HUES64 (cell line): Measurements from ENCODE around the gene CIAO3.
"Not testable (repeated sequence)": the region's sequence is repeated elsewhere in the genome, so short reads cannot be mapped to it uniquely, and the experiment has no call there.

Experiments
- H3K27ac ChIP-seq: 2 replicates; pipeline ENCODE4 v1.7.0; 2013; ENCODE audit warnings: low read depth, low read length, inconsistent platforms
- H3K27me3 ChIP-seq: 2 replicates; pipeline ENCODE4 v1.6.1; 2013; ENCODE audit warnings: mild to moderate bottlenecking, low read length; ENCODE audit not compliant: insufficient read depth
- H3K36me3 ChIP-seq: 2 replicates; pipeline ENCODE4 v1.6.1; 2013; ENCODE audit warnings: mild to moderate bottlenecking, low read length; ENCODE audit not compliant: insufficient read depth
- H3K4me1 ChIP-seq: 2 replicates; pipeline ENCODE4 v1.6.1; 2013; ENCODE audit warnings: mild to moderate bottlenecking, low read length, moderate library complexity; ENCODE audit not compliant: insufficient read depth
- H3K4me3 ChIP-seq: 2 replicates; pipeline ENCODE4 v1.5.1; 2013; ENCODE audit warnings: mild to moderate bottlenecking, low read length, moderate library complexity
- H3K9ac ChIP-seq: 2 replicates; pipeline ENCODE4 v1.6.1; 2013; ENCODE audit warnings: mild to moderate bottlenecking, low read depth, low read length
- H3K9me3 ChIP-seq: 2 replicates; pipeline ENCODE4 v1.6.1; 2013; ENCODE audit warnings: low read depth, low read length; ENCODE audit not compliant: insufficient read depth
- WGBS: fragments of 150-250, 120-280 bp; methylation state at CpG from one replicate; pipeline ENCODE4 v1.1.7; 2013; ENCODE audit warnings: missing lambda C conversion rate; 5-methylcytosine and 5-hydroxymethylcytosine counted together

The CIAO3 gene

GRCh38 chr16:754656-755055 lies 13.9 kb upstream of the CIAO3 start:
- Histone ChIP-seq H3K27me3 (no peaks in the 10 kb centered on the region), H3K4me3 (no peak overlapping the region), H3K27ac (no peak overlapping the region), H3K4me1 (peaks cover 8% of the 10 kb centered on the region), H3K36me3 (no peaks in the 10 kb centered on the region), H3K9ac (no peak overlapping the region), H3K9me3 (no peaks in the 10 kb centered on the region)
- WGBS = 80% methylated on average over 11 of the region's 11 CpGs

DNA sequence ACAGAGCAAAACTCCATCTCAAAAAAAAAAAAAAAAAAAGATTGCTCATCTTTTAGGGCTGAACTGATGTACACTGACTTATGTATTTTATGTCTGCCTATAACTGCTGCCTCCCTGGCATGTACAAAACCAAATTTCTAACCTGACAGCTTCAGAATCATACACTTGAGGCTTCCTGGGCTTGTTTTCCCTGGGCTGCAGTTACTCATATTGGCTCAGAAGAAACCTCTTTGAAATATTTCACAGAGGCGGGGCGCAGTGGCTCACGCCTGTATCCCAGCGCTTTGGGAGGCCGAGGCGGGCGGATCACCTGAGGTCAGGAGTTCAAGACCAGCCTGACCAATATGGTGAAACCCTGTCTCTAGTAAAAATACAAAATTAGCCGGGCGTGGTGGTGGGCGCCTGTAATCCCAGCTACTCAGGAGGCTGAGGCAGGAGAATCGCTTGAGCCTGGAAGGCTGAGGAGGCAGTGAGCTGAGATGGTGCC lies 13.4 kb upstream of the CIAO3 start:
- H3K36me3 ChIP-seq, H3K9me3 ChIP-seq, H3K9ac ChIP-seq, H3K27ac ChIP-seq, H3K4me3 ChIP-seq, H3K27me3 ChIP-seq, H3K4me1 ChIP-seq: not testable (repeated sequence)
- 95% methylated on average over 11 of the region's 11 CpGs for WGBS

DNA sequence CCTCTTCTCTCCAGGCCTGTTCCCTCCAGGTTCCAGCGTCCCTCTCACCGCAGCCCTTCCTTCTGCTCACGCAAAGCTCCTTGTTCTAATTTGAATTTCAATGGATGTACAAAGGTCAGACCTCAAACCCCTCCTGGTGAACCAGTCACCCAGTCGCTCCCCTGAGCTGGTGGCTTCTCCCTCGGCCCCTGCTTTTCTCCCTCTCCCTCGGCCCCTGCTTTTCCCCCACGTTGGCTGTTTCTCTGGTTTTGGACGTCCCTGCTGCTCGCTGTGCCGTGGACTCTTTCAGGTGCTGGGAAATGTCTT lies 11.2 kb upstream of the CIAO3 start:
- Histone ChIP-seq H3K27me3 (no peaks in the 10 kb centered on the region), H3K4me3 (no peak overlapping the region), H3K9ac (no peak overlapping the region), H3K27ac (no peak overlapping the region), H3K36me3 (no peaks in the 10 kb centered on the region), H3K4me1 (peaks cover 8% of the 10 kb centered on the region), H3K9me3 (no peaks in the 10 kb centered on the region)
- WGBS = 23% methylated on average over 10 of the region's 10 CpGs

- no peaks in the 10 kb centered on the region for H3K36me3 ChIP-seq
- no peak overlapping the region for H3K9ac ChIP-seq
- no peak overlapping the region for H3K4me3 ChIP-seq
- no peaks in the 10 kb centered on the region for H3K9me3 ChIP-seq
- H3K27me3 ChIP-seq = no peaks in the 10 kb centered on the region
- no peak overlapping the region for H3K27ac ChIP-seq
- WGBS = 66% methylated on average over 39 of the region's 39 CpGs
- H3K4me1 ChIP-seq = peaks cover 8% of the 10 kb centered on the region
These were observed 10.6 kb upstream of the CIAO3 start for GRCh38 chr16:751152-752006.

GRCh38 chr16:750485-750884 lies 9.7 kb upstream of the CIAO3 start:
- Histone ChIP-seq H3K9ac (no peak overlapping the region), H3K36me3 (no peaks in the 10 kb centered on the region), H3K27ac (no peak overlapping the region), H3K4me3 (no peak overlapping the region), H3K4me1 (peaks cover 8% of the 10 kb centered on the region), H3K27me3 (no peaks in the 10 kb centered on the region), H3K9me3 (no peaks in the 10 kb centered on the region)
- 80% methylated on average over 9 of the region's 9 CpGs for WGBS

DNA sequence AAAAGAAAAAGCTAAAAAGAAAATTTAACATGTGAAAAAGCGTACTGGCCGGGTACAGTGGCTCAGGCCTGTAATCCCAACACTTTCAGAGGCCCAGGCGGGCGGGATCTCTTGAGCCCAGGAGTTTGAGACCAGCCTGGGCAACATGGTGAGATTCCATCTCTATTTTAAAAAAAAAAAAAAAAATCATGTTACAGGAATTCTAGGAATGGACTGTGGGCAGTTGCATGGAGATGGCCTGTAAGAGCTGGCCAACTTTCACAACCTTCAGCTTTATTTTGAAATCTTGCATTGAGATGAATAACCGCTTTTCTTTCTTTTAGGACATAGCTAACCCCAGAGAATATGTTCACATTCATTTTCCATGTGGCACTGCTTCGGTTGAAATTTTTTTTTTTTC lies 8.2 kb upstream of the CIAO3 start:
- H3K27ac ChIP-seq = no peak overlapping the region

GRCh38 chr16:747978-748746 lies 7.4 kb upstream of the CIAO3 start:
- no peaks in the 10 kb centered on the region for H3K36me3 ChIP-seq
- no peak overlapping the region for H3K27ac ChIP-seq
- peaks cover 8% of the 10 kb centered on the region for H3K4me1 ChIP-seq
- H3K27me3 ChIP-seq = no peaks in the 10 kb centered on the region
- no peak overlapping the region for H3K9ac ChIP-seq
- WGBS = 92% methylated on average over 39 of the region's 39 CpGs
- H3K4me3 ChIP-seq = no peak overlapping the region
- no peaks in the 10 kb centered on the region for H3K9me3 ChIP-seq

More for the DNA sequence above, 8.2 kb upstream of the CIAO3 start:
- Histone ChIP-seq H3K9me3 (no peaks in the 10 kb centered on the region), H3K4me3 (no peak overlapping the region), H3K36me3 (no peaks in the 10 kb centered on the region), H3K4me1 (peaks cover 8% of the 10 kb centered on the region), H3K9ac (no peak overlapping the region), H3K27me3 (no peaks in the 10 kb centered on the region)
- WGBS = 96% methylated on average over 6 of the region's 6 CpGs

GRCh38 chr16:746637-747036 lies 5.8 kb upstream of the CIAO3 start:
- Histone ChIP-seq H3K9ac (no peak overlapping the region), H3K27ac (no peak overlapping the region), H3K27me3 (no peaks in the 10 kb centered on the region), H3K36me3 (no peaks in the 10 kb centered on the region), H3K9me3 (no peaks in the 10 kb centered on the region), H3K4me3 (no peak overlapping the region), H3K4me1 (peaks cover 2% of the 10 kb centered on the region; the same call in 1 of the 2 replicates)
- 84% methylated on average over 13 of the region's 13 CpGs for WGBS

DNA sequence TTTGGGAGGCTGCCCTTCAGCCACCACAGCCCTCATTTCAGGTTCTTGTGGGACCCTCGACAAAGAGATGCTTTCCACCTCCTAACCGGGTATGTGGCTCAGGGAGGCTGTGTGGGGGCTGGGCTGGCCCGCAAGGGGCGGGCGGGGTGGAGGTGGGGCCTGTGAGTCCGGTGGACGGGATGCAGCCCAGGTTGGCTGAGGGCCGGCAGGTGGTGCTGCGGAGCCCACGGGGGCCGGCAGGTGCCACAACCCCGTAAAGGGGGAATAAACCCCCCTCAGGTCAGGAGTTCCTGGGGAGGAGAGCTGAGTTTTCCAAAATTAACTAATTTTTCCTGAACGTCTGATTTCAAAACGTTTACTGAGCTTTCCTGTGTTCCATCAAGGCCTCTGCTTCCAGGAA lies 4.9 kb upstream of the CIAO3 start:
- H3K9me3 ChIP-seq = no peaks in the 10 kb centered on the region
- 4% methylated on average over 14 of the region's 14 CpGs for WGBS
- H3K4me3 ChIP-seq = no peak overlapping the region
- no peaks in the 10 kb centered on the region for H3K36me3 ChIP-seq
- H3K27me3 ChIP-seq = no peaks in the 10 kb centered on the region
- no peak overlapping the region for H3K9ac ChIP-seq
- H3K4me1 ChIP-seq = no peaks in the 10 kb centered on the region
- H3K27ac ChIP-seq = no peak overlapping the region

DNA sequence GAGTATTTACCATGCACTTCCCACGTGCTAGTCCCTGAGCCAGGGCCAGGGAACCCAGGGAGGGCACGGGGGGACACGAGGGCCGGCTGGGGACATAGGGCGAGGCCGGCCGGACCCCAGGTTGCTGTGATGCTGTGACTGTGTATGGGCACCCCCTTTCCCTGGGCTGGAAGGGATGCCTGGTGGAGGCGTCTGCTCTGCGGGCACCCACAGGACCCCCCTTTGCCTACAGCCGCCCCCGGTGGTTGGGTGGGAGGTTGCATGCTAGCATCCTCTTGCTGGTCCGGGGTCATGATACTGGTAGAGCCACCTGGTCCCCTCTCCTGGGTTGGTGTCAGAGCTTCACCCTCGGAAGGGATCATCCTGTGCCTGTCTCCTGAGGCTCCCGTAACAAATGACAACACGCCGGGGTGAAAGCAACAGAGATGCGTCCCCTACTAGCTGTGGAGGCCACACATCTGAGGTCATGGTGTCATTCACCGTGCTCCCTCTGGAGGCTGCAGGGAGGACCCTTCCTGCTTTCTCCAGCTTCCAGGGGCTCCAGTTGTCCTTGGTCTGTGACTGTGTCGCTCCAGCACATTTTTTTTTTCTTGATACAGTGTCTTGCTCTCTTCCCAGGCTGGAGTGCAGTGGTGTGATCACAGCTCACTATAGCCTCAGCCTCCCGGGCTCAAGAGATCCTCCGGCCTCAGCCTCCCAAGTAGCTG lies 3.1 kb upstream of the CIAO3 start:
- no peak overlapping the region for H3K4me3 ChIP-seq
- H3K9me3 ChIP-seq = no peaks in the 10 kb centered on the region
- no peak overlapping the region for H3K27ac ChIP-seq
- 91% methylated on average over 21 of the region's 21 CpGs for WGBS
- H3K9ac ChIP-seq = no peak overlapping the region
- no peaks in the 10 kb centered on the region for H3K27me3 ChIP-seq
- H3K36me3 ChIP-seq = no peaks in the 10 kb centered on the region
- no peaks in the 10 kb centered on the region for H3K4me1 ChIP-seq

DNA sequence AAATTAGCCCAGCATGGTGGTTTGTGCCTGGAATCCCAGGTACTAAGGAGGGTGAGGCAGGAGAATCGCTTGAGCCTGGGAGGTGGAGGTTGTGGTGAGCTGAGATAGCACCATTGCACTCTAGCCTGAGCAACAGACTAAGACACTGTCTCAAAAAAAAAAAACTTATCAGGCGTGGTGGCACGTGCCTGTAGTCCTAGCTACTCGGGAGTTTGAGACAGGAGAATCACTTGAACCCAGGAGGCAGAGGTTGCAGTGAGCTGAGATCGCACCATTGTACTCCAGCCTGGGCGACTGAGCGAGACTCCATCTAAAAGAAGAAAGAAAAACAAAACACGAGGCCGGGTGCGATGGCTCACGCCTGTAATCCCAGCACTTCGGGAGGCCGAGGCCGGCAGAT lies 2.1 kb upstream of the CIAO3 start:
- H3K27me3 ChIP-seq, H3K27ac ChIP-seq, H3K4me1 ChIP-seq, H3K9ac ChIP-seq, H3K36me3 ChIP-seq, H3K4me3 ChIP-seq, H3K9me3 ChIP-seq: not testable (repeated sequence)
- 94% methylated on average over 14 of the region's 14 CpGs for WGBS
